Psoas muscle (tissue), 8 donors: ENCODE measurements around the gene ZNF771. TPM values are rescaled to one million over a fixed set of nuclear protein-coding genes. Genes with fewer than 3 reads are reported as not detected.
A peak's percentile ranks its signal among the peaks of the same experiment; 100 is the strongest.

Source experiments
- ATAC-seq, 4 donors: fragments of 200-7000 bp; cut with Tn5 transposase; one replicate each; pipeline ENCODE4 v1.9.1; 2020; ENCODE audit warnings: moderate library complexity in 3 of 4, mild to moderate bottlenecking in 2 of 4
- DNase-seq, 2 donors: peaks; one replicate each; pipeline ENCODE4 v3.0.0-alpha.2; 2020
- H3K27ac ChIP-seq: fragments of 200-600 bp; one replicate; pipeline ENCODE4 v1.8.0; 2022
- H3K27me3 ChIP-seq, 3 donors: fragments of 200-600 bp in 1 of 3; one replicate each; pipeline versions ENCODE4 v1.6.1 to v1.8.0; 2013 to 2022; ENCODE audit warnings: low read length in 2 of 3, mild to moderate bottlenecking in 2 of 3, moderate library complexity in 1 of 3; ENCODE audit not compliant: insufficient read depth in 3 of 3
- H3K36me3 ChIP-seq, 2 donors: fragments of 200-600 bp in 1 of 2; one replicate each; pipeline versions ENCODE4 v1.6.1 to v1.8.0; 2013 to 2022; ENCODE audit warnings: low read depth in 1 of 2, mild to moderate bottlenecking in 1 of 2, moderate library complexity in 1 of 2; ENCODE audit not compliant: insufficient read depth in 1 of 2
- H3K4me1 ChIP-seq: fragments of 200-600 bp; one replicate; pipeline ENCODE4 v1.8.0; 2022
- H3K4me3 ChIP-seq: fragments of 200-600 bp; one replicate; pipeline ENCODE4 v1.8.0; 2022; ENCODE audit warnings: mild to moderate bottlenecking
- H3K9me3 ChIP-seq: fragments of 200-600 bp; one replicate; pipeline ENCODE4 v1.8.0; 2022
- CTCF ChIP-seq: fragments of 200-600 bp; IDR thresholded peaks from one replicate; pipeline ENCODE4 v1.8.0; 2022; ENCODE audit warnings: antibody characterized with exemption
- WGBS, 3 donors: extraction: QIAGEN DNeasy Blood & Tissue Kit; methylation state at CpG; one replicate each; pipeline versions ENCODE4 v1.1.6 to v1.1.7; 2013; 5-methylcytosine and 5-hydroxymethylcytosine counted together
- intact Hi-C, 2 donors: fragments of 100-400 bp; cut with DNase I; formaldehyde crosslinking; loops; one replicate each; pipeline versions ENCODE4 v1.11.0 to v1.14.2; 2022
- polyA plus RNA-seq, 3 donors: library from polyadenylated mRNA; stranded (reverse); fragments of 200-250 nt; gene quantifications; one replicate each; pipeline ENCODE4 v1.2.3, GENCODE V29; 2013
- total RNA-seq, 4 donors: library from RNA; stranded (reverse); fragmentation: NEBNext Ultra II Directional in 2 of 4; extraction: Animal tissue kit (Norgen Biotek cat#: 25700) in 2 of 4; gene quantifications; one replicate each; pipeline versions ENCODE4 v1.2.1 to v1.2.4, GENCODE V29; 2021 to 2023
- donor health status: healthy with polysubstance abuse.
- donor health status: DM: no; HTN: no; CAD: no; lungs with moderate emphysema.
- donor health status: Bipolar disorder and iron deficiency.
- donor health status: healthy.
- donor health status: DM: yes; HTN: yes; CAD: no.
- donor health status: DM: no; HTN: no; CAD: no.
- donor health status: DM: no; HTN: no; CAD: no.
- donor health status: DM: yes; HTN: yes; CAD: no.

The ZNF771 gene
- total and polyA plus RNA-seq, 7 donors = 4.8 to 14.6 (median 7.4) TPM

- Histone ChIP-seq H3K36me3 (no peaks in the 10 kb centered on the region), H3K27me3 (no peaks in the 10 kb centered on the region), H3K4me1 (peaks cover 12% of the 10 kb centered on the region), H3K9me3 (no peaks in the 10 kb centered on the region), H3K27ac (peak within 1 kb of the TSS; percentile 32), H3K4me3 (no peak within 1 kb of the TSS)
- intact Hi-C loops = no loop called here
- DNase-seq (no peak), ATAC-seq (no peak)
- 42 to 57% (median 45%) methylated on average over 12 of the region's 12 CpGs for WGBS, 3 donors
- no peak for TF ChIP-seq CTCF
Observed at GRCh38 chr16:30382111-30382881, 25.1 kb upstream of the ZNF771 start, which contains the start of gene SEPTIN1. Gene SEPTIN1 (minus strand): TSS chr16:30382561. CDS start chr16:30382542, 19 bp downstream.

GRCh38 chr16:30383521-30383920 is 23.9 kb upstream of the ZNF771 start:
- Histone ChIP-seq H3K9me3 (no peaks in the 10 kb centered on the region), H3K27me3 (no peaks in the 10 kb centered on the region), H3K4me1 (peaks cover 6% of the 10 kb centered on the region), H3K36me3 (no peaks in the 10 kb centered on the region), H3K4me3 (no peak overlapping the region), H3K27ac (no peak overlapping the region)
- intact Hi-C loops = no loop called here
- DNase-seq (no peak), ATAC-seq (no peak)
- 27 to 35% (median 33%) methylated on average over 2 of the region's 2 CpGs for WGBS, 3 donors
- TF ChIP-seq CTCF = no peak

DNA sequence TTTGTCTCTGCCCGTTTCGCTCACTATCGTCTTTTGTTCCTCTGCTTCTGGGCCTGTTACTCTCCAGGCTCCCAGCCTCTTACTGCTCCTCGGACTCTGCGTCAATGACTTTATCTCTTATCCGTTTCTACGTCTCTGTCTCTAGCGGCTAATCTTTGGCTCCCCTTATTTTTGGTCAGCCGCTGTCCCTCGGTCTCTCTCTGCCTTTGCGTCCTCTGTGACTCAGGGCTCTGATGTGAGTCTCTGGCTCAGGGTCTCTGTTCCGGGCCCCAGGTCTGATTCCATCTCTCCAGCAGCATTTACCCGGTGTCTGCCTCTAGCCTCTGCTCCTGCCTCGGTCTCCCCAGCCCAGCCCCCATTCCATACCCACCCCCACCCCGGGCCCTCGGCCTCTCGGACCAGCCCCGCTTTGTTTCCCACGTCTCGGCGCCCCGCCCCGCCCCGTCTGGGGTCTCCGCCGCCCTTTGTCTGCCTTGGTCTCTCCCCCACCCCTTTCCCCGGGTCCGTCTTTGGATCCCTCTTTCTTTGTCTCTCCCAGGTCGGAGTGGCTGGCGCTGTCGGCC is 12.7 kb upstream of the ZNF771 start:
- H3K36me3 ChIP-seq = peaks cover 0 to 13% of the 10 kb centered on the region in 2 donors
- peaks cover 15% of the 10 kb centered on the region for H3K4me1 ChIP-seq
- H3K4me3 ChIP-seq = peak overlapping the region; percentile 91
- DNase-seq (no peak), ATAC-seq (peak; percentile 15 to 53 (median 21))
- no peak for TF ChIP-seq CTCF
- H3K9me3 ChIP-seq = no peaks in the 10 kb centered on the region
- 4 to 8% (median 5%) methylated on average over 31 of the region's 31 CpGs for WGBS, 3 donors
- intact Hi-C loops = loop anchor here in 1 of 2 donors (2.0 kb wide), 1 partner anchor 16 kb away; no protein-coding TSS in a partner anchor
- H3K27me3 ChIP-seq = no peaks in the 10 kb centered on the region
- peak overlapping the region; percentile 87 for H3K27ac ChIP-seq

GRCh38 chr16:30395155-30395991 is 12.0 kb upstream of the ZNF771 start, which contains the start of gene ZNF48:
Gene ZNF48 (plus strand): TSS chr16:30395420. CDS start chr16:30395795, 375 bp downstream.
- WGBS, 3 donors = 0 to 1% (median 0%) methylated on average over 74 to 103 of the region's 103 CpGs
- H3K4me1 ChIP-seq = peaks cover 20% of the 10 kb centered on the region
- intact Hi-C loops = loop anchor here in 1 of 2 donors (2.0 kb wide), 1 partner anchor 17 kb away; no protein-coding TSS in a partner anchor

More at GRCh38 chr16:30395155-30395991, 12.0 kb upstream of the ZNF771 start, which contains the start of gene ZNF48:
- Histone ChIP-seq H3K9me3 (no peaks in the 10 kb centered on the region), H3K4me3 (peak within 1 kb of the TSS; percentile 91), H3K27me3 (no peaks in the 10 kb centered on the region), H3K36me3 (peaks cover 0 to 13% of the 10 kb centered on the region in 2 donors), H3K27ac (peak within 1 kb of the TSS; percentile 87)
- TF ChIP-seq CTCF = peak; percentile 55
- DNase-seq = peak; percentile 90 to 95
- ATAC-seq = peak; percentile 96 to 98 (median 96)
